NOMO-1 (cell line): ENCODE measurements around the gene PDGFA.
A peak's percentile ranks its signal among the peaks of the same experiment; 100 is the strongest.

Experiments
- DNase-seq, 2 experiments: peaks; one replicate each; lab custom pipeline; 2025; ENCODE audit not compliant: unreplicated experiment in 2 of 2; lab: John Stamatoyannopoulos, UW

The PDGFA gene

GRCh38 chr7:520503-521161 is 986 bp upstream of the PDGFA start:
- DNase-seq: no peak

- DNase-seq: peak; percentile 31 to 65
Measured at GRCh38 chr7:518630-519483, 789 bp downstream of the PDGFA start.

GRCh38 chr7:517774-518629 is 1.6 kb downstream of the PDGFA start:
- DNase-seq: no peak

- no peak for DNase-seq
Measured at GRCh38 chr7:516606-517456, 2.8 kb downstream of the PDGFA start.

GRCh38 chr7:516216-516605 is 3.4 kb downstream of the PDGFA start:
- no peak for DNase-seq

- DNase-seq: no peak
Measured at GRCh38 chr7:515628-516027, 4.0 kb downstream of the PDGFA start.

- DNase-seq: no peak
Measured at GRCh38 chr7:514651-515598, 4.7 kb downstream of the PDGFA start.

- DNase-seq: no peak
Measured at GRCh38 chr7:514242-514641, 5.4 kb downstream of the PDGFA start.

- no peak for DNase-seq
Measured at GRCh38 chr7:513521-514166, 6.0 kb downstream of the PDGFA start.

- no peak for DNase-seq
Measured at GRCh38 chr7:512541-513311, 6.9 kb downstream of the PDGFA start.

GRCh38 chr7:512146-512510 is 7.5 kb downstream of the PDGFA start:
- DNase-seq: no peak

- no peak for DNase-seq
Measured at GRCh38 chr7:511476-512145, 8.0 kb downstream of the PDGFA start.

- no peak for DNase-seq
Measured at GRCh38 chr7:510782-511281, 8.8 kb downstream of the PDGFA start.

GRCh38 chr7:510131-510481 is 9.5 kb downstream of the PDGFA start:
- DNase-seq: no peak

GRCh38 chr7:509426-510130 is 10.1 kb downstream of the PDGFA start:
- DNase-seq: no peak

- no peak for DNase-seq
Measured at GRCh38 chr7:508461-509170, 11.0 kb downstream of the PDGFA start.
